Measurements from ENCODE around the gene DDX21. TPM values are rescaled to one million over a fixed set of nuclear protein-coding genes. Genes with fewer than 3 reads are reported as not detected.
"Not testable (repeated sequence)": the region's sequence is repeated elsewhere in the genome, so short reads cannot be mapped to it uniquely, and the experiment has no call there.

Gene DDX21
- total and polyA plus RNA-seq, 2 experiments from 2014 or later: 24.1 to 68.2 TPM

DNA sequence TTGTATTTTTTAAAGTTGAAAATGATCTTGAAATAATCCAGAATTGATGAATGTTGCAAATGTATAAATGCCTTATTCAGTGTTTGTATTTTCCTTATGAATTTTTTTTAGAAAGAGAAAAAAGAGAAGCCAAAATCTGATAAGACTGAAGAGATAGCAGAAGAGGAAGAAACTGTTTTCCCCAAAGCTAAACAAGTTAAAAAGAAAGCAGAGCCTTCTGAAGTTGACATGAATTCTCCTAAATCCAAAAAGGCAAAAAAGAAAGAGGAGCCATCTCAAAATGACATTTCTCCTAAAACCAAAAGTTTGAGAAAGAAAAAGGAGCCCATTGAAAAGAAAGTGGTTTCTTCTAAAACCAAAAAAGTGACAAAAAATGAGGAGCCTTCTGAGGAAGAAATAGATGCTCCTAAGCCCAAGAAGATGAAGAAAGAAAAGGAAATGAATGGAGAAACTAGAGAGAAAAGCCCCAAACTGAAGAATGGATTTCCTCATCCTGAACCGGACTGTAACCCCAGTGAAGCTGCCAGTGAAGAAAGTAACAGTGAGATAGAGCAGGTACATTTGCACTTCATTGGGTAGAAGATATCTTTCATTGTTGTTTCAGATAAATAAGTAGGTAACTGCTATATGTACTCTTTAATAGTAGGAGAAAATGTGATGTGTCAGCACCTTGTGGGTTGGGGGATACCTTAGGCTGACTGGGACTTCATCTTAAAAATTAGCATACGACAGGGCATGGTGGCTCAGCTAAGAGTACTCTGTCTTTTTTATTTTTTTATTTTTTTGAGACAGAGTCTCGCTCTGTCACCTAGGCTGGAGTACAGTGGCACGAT lies 3.9 kb downstream of the DDX21 start:
- H3K36me3 ChIP-seq (ENCODE audit: low read depth): peaks cover 41% of the 10 kb centered on the region
- H3F3A ChIP-seq (ENCODE audit: insufficient read depth): peaks cover 23% of the 10 kb centered on the region
- WGBS, 2 experiments (ENCODE audit: low coverage in 1 of 2, low lambda C conversion rate in 2 of 2, missing lambda C conversion rate in 2 of 2): 86 to 89% methylated on average over 4 of the region's 4 CpGs
- peaks cover 15% of the 10 kb centered on the region for H3K4me1 ChIP-seq (ENCODE audit: insufficient read depth)
- no peak for DNase-seq
- H3K9me3 ChIP-seq (ENCODE audit: low read depth): no peaks in the 10 kb centered on the region
- no peak overlapping the region for H3K9ac ChIP-seq
- H3K9me2 ChIP-seq (ENCODE audit: insufficient read depth): no peaks in the 10 kb centered on the region
- no peak overlapping the region for H3K4me2 ChIP-seq (ENCODE audit: unreplicated experiment)
- TF ChIP-seq EZH2phosphoT487 (IDR thresholded peaks at IDR 0.05; ENCODE audit: insufficient read depth, low read depth): no peak
- no peak for TF ChIP-seq EZH2 (IDR thresholded peaks at IDR 0.05; ENCODE audit: insufficient read depth, poor library complexity, severe bottlenecking)
- peaks cover 85% of the 10 kb centered on the region for H3K79me2 ChIP-seq (ENCODE audit: insufficient read depth)
- in situ Hi-C loops (cut with MboI): no loop called here
- H3K27me3 ChIP-seq (replicated peaks; ENCODE audit: insufficient read depth): no peaks in the 10 kb centered on the region
- no peak overlapping the region for H2AFZ ChIP-seq
- H3K4me3 ChIP-seq: no peak overlapping the region
- H3K27ac ChIP-seq: no peak overlapping the region
- H4K20me1 ChIP-seq (ENCODE audit: insufficient read depth): no peaks in the 10 kb centered on the region

GRCh38 chr10:68963151-68963550 lies 7.2 kb downstream of the DDX21 start:
- Histone ChIP-seq H4K20me1 (ENCODE audit: insufficient read depth) (no peaks in the 10 kb centered on the region), H3K9me3 (ENCODE audit: low read depth) (no peaks in the 10 kb centered on the region), H3K27ac (no peak overlapping the region), H3K9ac (no peak overlapping the region), H3K4me1 (ENCODE audit: insufficient read depth) (peaks cover 7% of the 10 kb centered on the region), H2AFZ (no peak overlapping the region), H3K4me2 (ENCODE audit: unreplicated experiment) (no peak overlapping the region), H3K4me3 (no peak overlapping the region), H3K9me2 (ENCODE audit: insufficient read depth) (no peaks in the 10 kb centered on the region), H3F3A (ENCODE audit: insufficient read depth) (no peaks in the 10 kb centered on the region), H3K36me3 (ENCODE audit: low read depth) (peaks cover 72% of the 10 kb centered on the region), H3K79me2 (ENCODE audit: insufficient read depth) (peaks cover 98% of the 10 kb centered on the region), H3K27me3 (replicated peaks; ENCODE audit: insufficient read depth) (no peaks in the 10 kb centered on the region)
- in situ Hi-C loops (cut with MboI): no loop called here
- TF ChIP-seq EZH2phosphoT487 (IDR thresholded peaks at IDR 0.05; ENCODE audit: insufficient read depth, low read depth) (no peak), EZH2 (IDR thresholded peaks at IDR 0.05; ENCODE audit: insufficient read depth, poor library complexity, severe bottlenecking) (no peak)
- DNase-seq: no peak
- WGBS, 2 experiments (ENCODE audit: low coverage in 1 of 2, low lambda C conversion rate in 2 of 2, missing lambda C conversion rate in 2 of 2): 77 to 80% methylated on average over 4 of the region's 4 CpGs

- H2AFZ ChIP-seq: no peak overlapping the region
- DNase-seq: no peak
- no peak overlapping the region for H3K27ac ChIP-seq
- 88 to 89% methylated on average over 5 of the region's 5 CpGs for WGBS, 2 experiments (ENCODE audit: low coverage in 1 of 2, low lambda C conversion rate in 2 of 2, missing lambda C conversion rate in 2 of 2)
- H3K27me3 ChIP-seq (replicated peaks; ENCODE audit: insufficient read depth): no peaks in the 10 kb centered on the region
- H3K79me2 ChIP-seq (ENCODE audit: insufficient read depth): peaks cover 96% of the 10 kb centered on the region
- no peak overlapping the region for H3K9ac ChIP-seq
- H3F3A ChIP-seq (ENCODE audit: insufficient read depth): peaks cover 49% of the 10 kb centered on the region
- TF ChIP-seq EZH2phosphoT487 (IDR thresholded peaks at IDR 0.05; ENCODE audit: insufficient read depth, low read depth) (no peak), EZH2 (IDR thresholded peaks at IDR 0.05; ENCODE audit: insufficient read depth, poor library complexity, severe bottlenecking) (no peak)
- H3K4me1 ChIP-seq (ENCODE audit: insufficient read depth): no peaks in the 10 kb centered on the region
- no peaks in the 10 kb centered on the region for H3K9me2 ChIP-seq (ENCODE audit: insufficient read depth)
- peaks cover 92% of the 10 kb centered on the region for H3K36me3 ChIP-seq (ENCODE audit: low read depth)
- no peaks in the 10 kb centered on the region for H3K9me3 ChIP-seq (ENCODE audit: low read depth)
- in situ Hi-C loops (cut with MboI): no loop called here
- no peak overlapping the region for H3K4me3 ChIP-seq
- H4K20me1 ChIP-seq (ENCODE audit: insufficient read depth): no peaks in the 10 kb centered on the region
- no peak overlapping the region for H3K4me2 ChIP-seq (ENCODE audit: unreplicated experiment)
Measured at GRCh38 chr10:68973975-68974374, 18.0 kb downstream of the DDX21 start.

DNA sequence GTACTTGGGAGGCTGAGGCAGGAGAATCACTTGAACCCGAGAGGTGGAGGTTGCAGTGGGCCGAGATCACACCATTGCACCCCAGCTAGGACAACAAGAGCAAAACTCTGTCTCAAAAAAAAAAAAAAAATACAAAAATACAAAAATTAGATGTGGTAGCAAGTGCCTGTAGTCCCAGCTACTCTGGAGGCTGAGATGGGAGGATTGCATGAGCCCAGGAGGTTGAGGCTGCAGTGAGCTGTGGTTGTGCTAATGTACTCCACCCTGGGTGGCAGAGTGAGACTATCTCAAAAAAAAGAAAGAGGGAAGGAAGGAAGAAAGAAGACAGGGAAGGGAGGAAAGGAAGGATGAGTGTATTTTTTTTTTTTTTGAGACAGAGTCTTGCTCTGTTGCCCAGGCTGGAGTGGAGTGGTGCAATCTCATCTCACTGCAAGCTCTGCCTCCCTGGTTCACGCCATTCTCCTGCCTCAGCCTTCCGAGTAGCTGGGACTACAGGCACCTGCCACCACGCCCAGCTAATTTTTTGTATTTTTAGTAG lies 20.0 kb downstream of the DDX21 start:
- H3K36me3 ChIP-seq (ENCODE audit: low read depth): peaks cover 91% of the 10 kb centered on the region
- H3K4me1 ChIP-seq (ENCODE audit: insufficient read depth); DNase-seq; H3K4me3 ChIP-seq; H3K9me2 ChIP-seq (ENCODE audit: insufficient read depth); H3K4me2 ChIP-seq (ENCODE audit: unreplicated experiment); H3K27ac ChIP-seq; H3K9ac ChIP-seq; H3K9me3 ChIP-seq (ENCODE audit: low read depth); H2AFZ ChIP-seq; H4K20me1 ChIP-seq (ENCODE audit: insufficient read depth); H3K27me3 ChIP-seq (replicated peaks; ENCODE audit: insufficient read depth): not testable (repeated sequence)
- peaks cover 45% of the 10 kb centered on the region for H3F3A ChIP-seq (ENCODE audit: insufficient read depth)
- in situ Hi-C loops (cut with MboI): loop anchor here (25.0 kb wide), 1 partner anchor 436 kb away; the partner anchor contains the start of gene TACR2
- peaks cover 95% of the 10 kb centered on the region for H3K79me2 ChIP-seq (ENCODE audit: insufficient read depth)
- WGBS, 2 experiments (ENCODE audit: low coverage in 1 of 2, low lambda C conversion rate in 2 of 2, missing lambda C conversion rate in 2 of 2): 97 to 98% methylated on average over 4 to 5 of the region's 5 CpGs

GRCh38 chr10:68979738-68980137 lies 23.8 kb downstream of the DDX21 start:
- not testable (repeated sequence) for H3K9me2 ChIP-seq (ENCODE audit: insufficient read depth); H3K9me3 ChIP-seq (ENCODE audit: low read depth); H3K27me3 ChIP-seq (replicated peaks; ENCODE audit: insufficient read depth); H3K27ac ChIP-seq; H2AFZ ChIP-seq; H3K9ac ChIP-seq; H3K4me2 ChIP-seq (ENCODE audit: unreplicated experiment); H3K4me3 ChIP-seq; H4K20me1 ChIP-seq (ENCODE audit: insufficient read depth); DNase-seq; H3K4me1 ChIP-seq (ENCODE audit: insufficient read depth)
- WGBS, 2 experiments (ENCODE audit: low coverage in 1 of 2, low lambda C conversion rate in 2 of 2, missing lambda C conversion rate in 2 of 2): 81 to 92% methylated on average over 6 of the region's 6 CpGs
- Histone ChIP-seq H3K79me2 (ENCODE audit: insufficient read depth) (peaks cover 89% of the 10 kb centered on the region), H3K36me3 (ENCODE audit: low read depth) (peaks cover 91% of the 10 kb centered on the region), H3F3A (ENCODE audit: insufficient read depth) (peaks cover 68% of the 10 kb centered on the region)
- in situ Hi-C loops (cut with MboI): loop anchor here (25.0 kb wide), 1 partner anchor 433 kb away; the partner anchor contains the start of gene TACR2
